GM18507 (cell line): Measurements from ENCODE around the gene KDM4B.

Experiments used
- DNase-seq: peaks from one replicate; pipeline ENCODE4 v3.0.0; 2011; ENCODE audit warnings: low read depth; ENCODE audit not compliant: insufficient read length; ENCODE audit errors: extremely low spot score
- FAIRE-seq: peaks from 2 replicates; lab custom pipeline; 2011; peaks lifted over from hg19 to GRCh38; lab: Jason Lieb, UNC

KDM4B gene

GRCh38 chr19:5003781-5004180 lies 34.9 kb downstream of the KDM4B start:
- DNase-seq (no peak), FAIRE-seq (no peak)

GRCh38 chr19:5005096-5005495 lies 36.2 kb downstream of the KDM4B start:
- FAIRE-seq (no peak), DNase-seq (no peak)

- DNase-seq (no peak), FAIRE-seq (no peak)
Observed at GRCh38 chr19:5006201-5006600, 37.3 kb downstream of the KDM4B start.

- no peak for DNase-seq
- no peak for FAIRE-seq
Observed at GRCh38 chr19:5006821-5007220, 37.9 kb downstream of the KDM4B start.

- DNase-seq (no peak), FAIRE-seq (no peak)
Observed at GRCh38 chr19:5011476-5012238, 42.7 kb downstream of the KDM4B start.

GRCh38 chr19:5012688-5013457 lies 44.0 kb downstream of the KDM4B start:
- DNase-seq = no peak
- FAIRE-seq = no peak

GRCh38 chr19:5013761-5014160 lies 44.8 kb downstream of the KDM4B start:
- DNase-seq (no peak), FAIRE-seq (no peak)

GRCh38 chr19:5014941-5015340 lies 46.0 kb downstream of the KDM4B start:
- DNase-seq (no peak), FAIRE-seq (no peak)

- FAIRE-seq = no peak
- DNase-seq = no peak
Observed at GRCh38 chr19:5016268-5016667, 47.4 kb downstream of the KDM4B start.

- FAIRE-seq (no peak), DNase-seq (no peak)
Observed at GRCh38 chr19:5016781-5017180, 47.9 kb downstream of the KDM4B start.

GRCh38 chr19:5017235-5017634 lies 48.3 kb downstream of the KDM4B start:
- FAIRE-seq (no peak), DNase-seq (no peak)

- FAIRE-seq = no peak
- DNase-seq = no peak
Observed at GRCh38 chr19:5018224-5019015, 49.5 kb downstream of the KDM4B start.

- DNase-seq = no peak
- no peak for FAIRE-seq
Observed at GRCh38 chr19:5020368-5020767, 51.5 kb downstream of the KDM4B start.

GRCh38 chr19:5021046-5021445 lies 52.1 kb downstream of the KDM4B start:
- no peak for DNase-seq
- FAIRE-seq = no peak

- FAIRE-seq (no peak), DNase-seq (no peak)
Observed at GRCh38 chr19:5022066-5022860, 53.4 kb downstream of the KDM4B start.

- DNase-seq (no peak), FAIRE-seq (no peak)
Observed at GRCh38 chr19:5023128-5023571, 54.2 kb downstream of the KDM4B start.

- no peak for FAIRE-seq
- DNase-seq = no peak
Observed at GRCh38 chr19:5024282-5024681, 55.4 kb downstream of the KDM4B start.

GRCh38 chr19:5025027-5025426 lies 56.1 kb downstream of the KDM4B start:
- FAIRE-seq = no peak

GRCh38 chr19:5026706-5027273 lies 57.9 kb downstream of the KDM4B start:
- no peak for FAIRE-seq

More at GRCh38 chr19:5025027-5025426, 56.1 kb downstream of the KDM4B start:
- DNase-seq = no peak

More at GRCh38 chr19:5026706-5027273, 57.9 kb downstream of the KDM4B start:
- DNase-seq = no peak
